PFSK-1 (cell line): ENCODE results near the gene NFIA.

Source experiments
- FOXP2 ChIP-seq: optimal IDR thresholded peaks from 2 replicates; pipeline ENCODE3; 2011; ENCODE audit warnings: borderline replicate concordance, control low read depth, inconsistent platforms; ENCODE audit not compliant: insufficient read depth; ENCODE audit errors: extremely low read length, extremely low read depth
- POLR2AphosphoS5 ChIP-seq: IDR thresholded peaks from 2 replicates; pipeline ENCODE4 v1.6.1; 2012; ENCODE audit warnings: low read depth, mild to moderate bottlenecking, control low read depth, low read length, moderate library complexity
- REST ChIP-seq, 2 experiments: IDR thresholded peaks; 2 replicates each; pipeline versions ENCODE4 v1.6.1 to v1.8.0; 2011 to 2012; ENCODE audit warnings: low read depth in 2 of 2, low read length in 2 of 2, control low read depth in 1 of 2, inconsistent platforms in 1 of 2, mild to moderate bottlenecking in 1 of 2, moderate library complexity in 1 of 2; ENCODE audit not compliant: insufficient read depth in 1 of 2
- SIN3A ChIP-seq: IDR thresholded peaks from 2 replicates; pipeline ENCODE4 v1.6.1; 2012; ENCODE audit warnings: mild to moderate bottlenecking, low read length, moderate library complexity, borderline replicate concordance; ENCODE audit not compliant: insufficient read depth
- TAF1 ChIP-seq: IDR thresholded peaks from 2 replicates; pipeline ENCODE4 v1.6.1; 2012; ENCODE audit warnings: low read length, control low read depth, borderline replicate concordance; ENCODE audit not compliant: insufficient read depth

The NFIA gene

GRCh38 chr1:61102621-61103020 lies 20.3 kb downstream of the NFIA start:
- TF ChIP-seq SIN3A (no peak), TAF1 (no peak), REST (IDR thresholded peaks at IDR 0.05; ENCODE audit: insufficient read depth in 1 of 2, low read depth in 2 of 2, low read length in 2 of 2) (no peak), FOXP2 (no peak), POLR2AphosphoS5 (no peak)

DNA sequence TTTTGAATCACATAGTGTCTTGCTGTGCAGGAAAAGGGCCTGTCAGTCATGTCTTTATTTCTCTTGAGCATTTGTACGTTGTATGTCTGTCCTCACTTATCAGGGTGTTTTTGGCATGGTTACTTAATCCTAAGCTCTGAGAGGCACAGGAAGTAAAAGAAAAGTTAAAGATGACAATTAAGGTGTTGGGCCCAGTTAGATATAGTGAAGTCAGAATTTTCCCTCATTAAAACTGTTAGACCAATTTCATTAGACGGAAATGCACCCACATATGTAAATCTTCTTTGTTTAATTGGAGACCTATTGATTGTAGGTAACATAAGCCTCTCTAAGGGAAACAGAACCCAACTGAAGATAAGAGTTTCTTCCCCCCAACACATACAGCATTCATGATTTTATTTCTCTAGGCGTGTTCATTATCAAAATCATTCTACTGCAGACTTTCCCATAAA lies 21.9 kb downstream of the NFIA start:
- no peak for TF ChIP-seq POLR2AphosphoS5
- no peak for TF ChIP-seq FOXP2
- no peak for TF ChIP-seq REST (IDR thresholded peaks at IDR 0.05; ENCODE audit: insufficient read depth in 1 of 2, low read depth in 2 of 2, low read length in 2 of 2)
- no peak for TF ChIP-seq TAF1
- no peak for TF ChIP-seq SIN3A

GRCh38 chr1:61107638-61108037 lies 25.3 kb downstream of the NFIA start:
- TF ChIP-seq TAF1: no peak
- no peak for TF ChIP-seq SIN3A
- TF ChIP-seq FOXP2: no peak
- no peak for TF ChIP-seq POLR2AphosphoS5
- TF ChIP-seq REST (IDR thresholded peaks at IDR 0.05; ENCODE audit: insufficient read depth in 1 of 2, low read depth in 2 of 2, low read length in 2 of 2): no peak

GRCh38 chr1:61109158-61109557 lies 26.8 kb downstream of the NFIA start:
- TF ChIP-seq FOXP2 (no peak), REST (IDR thresholded peaks at IDR 0.05; ENCODE audit: insufficient read depth in 1 of 2, low read depth in 2 of 2, low read length in 2 of 2) (no peak), SIN3A (no peak), POLR2AphosphoS5 (no peak), TAF1 (no peak)

DNA sequence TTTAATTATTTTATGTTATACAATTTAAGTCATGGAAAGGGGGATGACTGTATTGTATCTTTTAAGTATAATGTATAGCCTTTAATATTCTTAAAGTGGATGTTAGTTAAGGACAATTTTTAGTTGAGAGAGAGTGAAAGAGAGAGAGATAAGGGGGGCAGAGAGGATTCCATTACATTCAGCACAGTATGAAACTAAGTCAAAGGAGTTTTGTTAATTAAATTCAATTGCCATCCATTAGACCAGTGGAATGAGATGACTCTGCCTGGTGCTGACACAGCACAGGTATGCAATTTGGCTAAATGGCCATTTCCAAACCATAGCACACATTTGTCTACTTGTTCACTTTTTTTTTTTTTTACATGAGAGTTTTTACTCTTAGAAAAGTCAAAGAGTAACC lies 27.5 kb downstream of the NFIA start:
- TF ChIP-seq SIN3A (no peak), REST (IDR thresholded peaks at IDR 0.05; ENCODE audit: insufficient read depth in 1 of 2, low read depth in 2 of 2, low read length in 2 of 2) (no peak), POLR2AphosphoS5 (no peak), FOXP2 (no peak), TAF1 (no peak)
